NCI-H345 treated with DMSO at 0.1 percent for 48 hours (cell line): ENCODE measurements around the gene TMSB4X.
"Not testable (repeated sequence)": the region's sequence is repeated elsewhere in the genome, so short reads cannot be mapped to it uniquely, and the experiment has no call there.

ENCODE experiments used
- DNase-seq: peaks from one replicate; lab custom pipeline; 2025; ENCODE audit not compliant: unreplicated experiment; lab: John Stamatoyannopoulos, UW

TMSB4X gene

DNA sequence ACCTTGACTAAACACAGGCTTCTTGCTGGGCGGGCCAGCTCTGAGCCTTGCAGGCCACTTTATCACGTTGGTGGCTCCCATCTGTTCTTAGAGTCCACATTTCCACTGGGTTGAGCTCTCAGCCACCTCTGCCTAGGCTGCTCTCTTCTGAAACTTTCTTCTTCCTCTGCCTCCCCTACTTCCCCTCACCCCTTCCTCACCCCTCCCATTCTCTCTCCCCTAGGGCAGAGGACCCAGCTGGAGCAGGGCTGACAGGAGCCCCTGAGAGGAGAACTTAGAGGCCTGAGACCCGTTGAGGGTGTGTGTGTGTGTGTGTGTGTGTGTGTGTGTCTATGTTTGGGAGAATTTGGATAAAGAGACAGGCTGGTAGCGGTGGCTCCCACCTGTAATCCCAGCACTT is 19.9 kb upstream of the TMSB4X start:
- no peak for DNase-seq

DNA sequence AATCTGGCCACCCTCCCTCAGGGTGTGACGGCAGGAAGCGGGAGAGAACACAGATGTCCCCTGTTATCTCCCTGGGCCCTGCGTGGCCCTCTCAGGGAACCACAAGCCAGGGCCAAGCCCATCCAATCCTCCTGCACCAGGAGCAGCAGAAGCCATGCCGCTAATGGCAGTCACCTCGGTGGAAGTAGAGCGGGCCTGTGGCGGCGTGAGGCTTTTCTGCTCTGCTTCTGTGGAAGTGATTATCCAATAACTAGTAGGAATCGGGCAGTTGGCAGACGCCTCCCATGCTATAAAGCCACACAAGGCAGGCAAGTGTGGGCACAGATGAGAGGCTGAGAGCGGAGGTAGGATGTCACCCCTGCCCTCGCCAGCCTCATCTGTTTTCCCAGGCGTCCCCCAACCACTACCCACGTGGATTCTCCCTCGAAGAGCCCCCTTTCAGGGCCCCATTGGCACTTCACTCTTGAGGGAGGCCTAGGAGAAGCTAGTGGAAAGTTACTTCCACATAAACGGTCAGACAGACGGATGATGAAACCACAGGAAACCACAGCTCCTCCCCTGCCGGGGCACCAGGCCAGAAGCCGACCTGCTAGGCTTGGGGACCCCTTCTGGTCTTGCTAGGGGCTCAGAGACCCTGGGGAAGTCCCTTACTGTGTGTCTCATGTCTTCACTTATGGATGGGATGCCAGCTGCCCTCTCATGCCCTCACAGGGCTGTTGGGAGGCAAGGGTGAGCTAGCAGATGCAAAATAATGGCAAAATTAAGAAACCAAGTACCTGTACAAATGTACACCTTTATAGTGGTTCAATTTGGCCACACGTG is 18.8 kb upstream of the TMSB4X start:
- DNase-seq, result no peak

DNA sequence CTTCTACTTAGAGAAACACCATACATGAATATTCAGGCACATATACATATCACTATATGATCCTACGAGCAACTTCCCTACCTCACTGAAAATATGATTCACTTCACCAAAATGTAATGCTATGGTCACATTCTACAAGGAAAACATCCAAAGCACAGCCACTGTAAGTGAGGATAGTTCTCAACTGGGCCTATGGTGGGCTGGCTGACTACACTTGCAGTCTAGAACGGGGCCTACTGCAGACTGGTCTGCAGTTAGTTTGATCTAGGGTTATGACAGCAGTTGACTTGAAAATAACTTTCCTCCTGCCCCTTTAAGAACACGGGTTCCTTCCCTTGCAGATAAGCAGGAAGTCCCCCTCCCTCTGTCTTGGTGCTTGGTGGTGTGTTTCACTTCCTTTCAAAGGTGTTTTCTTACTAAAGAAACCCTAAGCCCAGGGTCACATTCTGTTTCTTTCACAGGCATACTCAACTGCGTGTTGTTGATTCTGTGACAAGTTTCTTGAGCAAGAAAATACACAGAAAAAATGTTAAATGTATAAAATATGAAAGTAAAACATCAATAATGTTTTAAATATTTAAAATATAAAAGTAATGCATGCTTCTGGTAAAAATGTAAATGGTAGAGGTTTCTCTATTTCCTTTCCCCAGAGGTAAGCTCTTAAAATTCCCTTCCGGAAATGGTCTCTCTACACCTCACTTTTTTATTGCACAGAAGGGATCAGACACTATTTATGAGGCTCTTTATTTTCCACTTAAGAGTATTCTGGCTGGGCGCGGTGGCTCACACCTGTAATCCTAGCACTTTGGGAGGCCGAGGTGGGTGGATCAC is 18.0 kb upstream of the TMSB4X start:
- no peak for DNase-seq

DNA sequence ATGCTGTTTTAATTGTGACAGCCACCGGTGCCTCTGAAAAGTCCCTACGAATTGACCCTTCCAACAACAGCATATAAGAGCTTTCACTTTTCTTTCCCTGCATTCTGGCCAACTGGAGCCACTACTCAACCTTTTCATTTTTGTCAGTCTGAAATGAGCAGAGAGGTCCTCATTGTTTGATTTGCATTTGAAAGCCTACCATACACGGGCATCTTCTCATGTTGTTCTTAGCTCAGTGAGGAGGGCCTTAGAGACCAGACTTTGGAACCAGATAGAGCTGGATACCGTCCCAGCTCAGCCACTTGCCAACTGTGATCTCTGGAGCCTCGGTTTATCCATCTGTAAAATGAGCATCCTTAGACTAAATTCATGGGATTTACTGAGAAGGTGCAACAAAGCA is 16.9 kb upstream of the TMSB4X start:
- no peak for DNase-seq

DNA sequence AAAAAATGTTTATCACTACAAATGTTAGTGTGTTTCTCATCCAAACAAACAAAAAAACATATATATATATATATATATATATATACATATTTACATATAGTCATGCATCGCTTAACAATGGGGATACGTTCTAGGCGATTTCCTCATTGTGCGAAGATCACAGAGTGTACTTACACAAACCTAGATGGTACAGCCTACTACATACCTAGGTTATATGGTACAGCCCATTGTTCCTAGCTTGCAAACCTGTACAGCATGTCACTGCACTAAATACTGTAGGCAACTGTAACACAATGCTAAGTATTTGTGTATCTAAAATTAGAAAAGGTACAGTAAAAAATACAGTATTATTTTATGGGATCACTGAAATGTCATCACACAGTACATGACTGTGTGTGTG is 16.4 kb upstream of the TMSB4X start:
- DNase-seq, result no peak

DNA sequence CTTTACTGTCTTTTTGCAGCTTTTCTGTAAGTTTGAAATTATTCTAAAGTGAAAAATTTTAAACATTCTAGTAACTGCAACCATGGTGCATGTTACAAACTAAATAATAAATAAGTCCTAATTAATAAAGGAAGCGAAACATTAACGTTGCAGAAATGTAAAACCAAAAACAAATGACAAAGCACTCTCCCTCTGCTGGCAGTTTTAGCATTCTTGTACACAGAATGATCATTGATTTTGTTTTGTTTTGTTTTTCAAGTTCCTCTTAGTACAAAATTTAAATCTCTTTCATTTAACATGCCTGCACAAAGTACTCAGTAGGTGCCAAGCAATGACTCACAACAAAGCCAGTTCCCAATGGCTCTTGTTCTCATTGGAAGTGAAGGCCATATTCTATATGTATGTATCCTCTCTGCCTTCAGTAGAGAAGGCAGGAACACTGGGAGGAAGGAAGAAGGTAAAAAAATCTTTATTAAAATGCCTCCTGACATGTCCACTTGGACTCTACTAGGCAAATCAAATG is 13.7 kb upstream of the TMSB4X start:
- no peak for DNase-seq

DNA sequence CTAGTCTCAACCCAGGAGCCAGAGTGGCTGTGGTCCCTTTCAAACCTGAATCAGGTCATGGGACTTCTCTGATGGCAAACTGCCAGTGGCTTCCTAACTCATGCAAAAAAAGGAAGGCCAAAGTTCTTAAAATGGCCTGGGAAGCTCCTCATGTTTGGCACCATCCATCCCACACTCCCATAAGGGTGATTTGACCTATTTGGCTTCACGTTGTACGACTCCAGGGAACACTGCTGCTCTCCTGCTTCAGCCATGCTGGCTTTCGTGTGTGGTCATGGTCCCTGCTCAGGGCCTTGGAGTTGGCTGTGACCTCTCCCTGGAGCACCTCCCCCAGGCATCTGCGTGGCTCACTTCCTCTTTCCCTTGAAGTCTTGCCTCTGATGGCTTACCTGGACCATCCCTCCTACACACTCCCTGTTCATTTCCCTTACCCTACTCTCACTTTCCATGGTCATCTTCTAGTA is 12.8 kb upstream of the TMSB4X start:
- DNase-seq, result no peak

DNA sequence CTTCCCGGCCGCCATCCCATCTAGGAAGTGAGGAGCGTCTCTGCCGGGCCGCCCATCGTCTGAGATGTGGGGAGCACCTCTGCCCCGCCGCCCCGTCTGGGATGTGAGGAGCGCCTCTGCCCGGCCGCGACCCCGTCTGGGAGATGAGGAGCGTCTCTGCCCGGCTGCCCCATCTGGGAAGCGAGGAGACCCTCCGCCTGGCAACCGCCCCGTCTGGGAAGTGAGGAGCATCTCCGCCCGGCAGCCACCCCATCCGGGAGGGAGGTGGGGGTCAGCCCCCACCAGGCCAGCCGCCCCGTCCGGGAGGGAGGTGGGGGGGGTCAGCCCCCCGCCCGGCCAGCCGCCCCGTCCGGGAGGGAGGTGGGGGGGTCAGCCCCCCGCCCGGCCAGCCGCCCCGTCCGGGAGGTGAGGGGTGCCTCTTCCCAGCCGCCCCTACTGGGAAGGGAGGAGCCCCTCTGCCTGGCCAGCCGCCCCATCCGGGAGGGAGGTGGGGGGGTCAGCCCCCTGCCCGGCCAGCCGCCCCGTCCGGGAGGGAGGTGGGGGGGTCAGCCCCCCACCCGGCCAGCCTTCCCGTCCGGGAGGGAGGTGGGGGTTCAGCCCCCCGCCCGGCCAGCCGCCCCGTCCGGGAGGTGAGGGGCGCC is 11.6 kb upstream of the TMSB4X start:
- DNase-seq, result not testable (repeated sequence)

DNA sequence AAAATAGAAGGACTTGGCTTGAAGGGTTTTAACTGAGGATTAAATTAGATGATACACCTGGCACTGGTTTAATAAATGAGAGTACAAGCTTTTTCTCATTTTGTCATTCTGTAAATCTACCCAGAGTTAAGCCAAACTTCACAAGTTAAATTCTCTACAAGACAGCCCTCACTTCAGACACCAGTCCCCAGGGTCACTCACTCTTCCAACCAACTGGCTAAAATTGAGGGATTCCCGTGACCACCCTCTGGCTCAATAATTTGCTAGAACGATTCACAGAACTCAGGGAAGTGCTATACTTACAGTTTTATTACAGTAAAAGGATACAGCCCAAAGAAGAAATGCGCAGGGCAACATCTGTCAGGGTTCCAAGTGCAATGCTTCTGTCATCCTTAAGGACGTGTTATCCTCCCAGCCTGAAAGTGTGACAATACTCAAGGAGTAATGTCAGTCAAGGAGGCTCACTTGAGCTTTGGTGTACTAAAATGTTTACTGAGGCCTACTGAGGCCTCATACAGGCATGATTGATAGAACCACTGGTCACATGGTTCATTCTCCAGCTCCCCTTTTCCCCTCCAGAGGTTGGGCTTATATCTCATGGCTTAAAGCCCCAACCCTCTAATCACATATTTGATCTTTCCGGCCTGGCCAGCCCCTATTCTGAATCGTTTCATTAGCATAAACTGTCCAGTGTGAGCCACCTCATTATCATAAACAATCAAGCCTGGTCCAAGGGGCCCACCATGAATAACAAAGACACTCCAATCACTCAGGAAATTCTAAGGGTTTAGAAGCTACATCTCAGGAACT is 9.6 kb upstream of the TMSB4X start:
- no peak for DNase-seq

DNA sequence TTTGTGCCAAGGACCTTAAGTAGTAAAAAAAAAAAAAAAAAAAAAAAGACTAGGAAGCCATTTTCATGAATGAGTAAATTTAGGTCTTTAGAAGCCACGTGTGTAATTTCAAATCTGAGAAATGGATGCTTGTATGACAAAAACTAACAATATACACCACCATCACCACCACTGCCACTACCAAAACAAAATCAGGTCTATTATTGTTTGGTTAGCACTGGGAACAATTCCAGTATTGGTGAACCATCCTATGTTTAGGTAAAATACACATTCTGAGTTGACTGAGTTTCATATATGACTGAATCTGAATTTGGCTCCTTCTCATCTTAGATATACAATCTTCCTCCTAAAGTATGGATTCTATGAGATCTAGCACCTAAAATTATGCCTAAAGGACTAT is 8.8 kb upstream of the TMSB4X start:
- DNase-seq, result no peak

DNA sequence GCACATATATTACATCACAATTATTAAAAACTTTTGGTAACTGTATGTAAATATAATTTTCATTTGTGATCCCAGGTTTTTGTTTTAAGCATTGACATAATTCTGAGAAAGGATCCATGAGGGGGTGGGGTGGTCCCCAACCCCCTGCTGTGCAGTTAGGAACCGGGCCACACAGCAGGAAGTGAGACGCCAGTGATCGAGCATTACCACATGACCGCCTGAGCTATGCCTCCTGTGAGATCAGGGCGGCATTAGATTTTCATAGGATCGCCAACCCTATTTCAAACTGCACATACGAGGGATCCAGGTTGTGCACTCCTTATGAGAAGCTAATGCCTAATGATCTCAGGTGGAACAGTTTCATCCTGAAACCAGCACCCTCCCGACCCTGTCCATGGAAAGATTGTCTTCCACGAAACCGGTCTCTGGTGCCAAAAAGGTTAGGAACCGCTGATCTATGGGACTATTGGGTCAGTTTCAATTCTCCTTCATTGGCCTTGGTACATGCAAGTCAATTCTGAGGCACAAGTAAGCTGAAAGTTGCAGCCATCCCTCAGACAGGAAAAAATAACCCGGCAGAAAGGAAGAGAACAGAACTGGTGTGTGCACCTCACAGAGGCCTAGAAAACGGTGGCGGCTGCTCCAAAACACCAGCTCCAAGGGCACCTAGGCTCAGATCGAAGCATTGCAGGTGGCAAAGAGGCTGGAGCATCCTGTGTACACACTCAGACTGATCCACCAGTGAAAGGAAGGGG is 7.0 kb upstream of the TMSB4X start:
- no peak for DNase-seq

DNA sequence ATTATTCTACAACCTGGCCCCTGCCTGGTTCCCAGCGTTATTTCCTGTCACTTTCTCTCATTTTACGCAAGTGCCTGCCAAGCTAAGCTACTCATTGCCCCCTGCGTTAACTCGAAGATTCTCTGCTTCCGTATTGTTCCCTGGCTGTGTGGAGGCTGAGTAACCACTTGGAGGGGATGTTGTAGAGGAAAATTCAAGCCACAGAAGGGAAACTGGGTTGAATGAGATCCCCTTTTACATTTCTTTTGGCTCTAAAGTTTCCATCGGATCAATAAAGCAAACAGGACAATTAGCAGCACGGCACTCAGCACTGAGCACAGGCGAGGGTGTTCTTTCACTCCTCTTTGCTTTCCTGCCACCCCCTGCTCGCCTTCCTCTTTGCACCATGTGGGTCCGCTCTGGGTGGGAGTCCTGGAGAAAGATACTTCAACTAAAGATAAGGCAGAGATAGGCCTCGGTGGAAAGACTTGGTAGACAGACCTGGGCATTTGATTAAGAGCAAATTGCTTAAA is 4.2 kb upstream of the TMSB4X start:
- DNase-seq, result peak; percentile 23

DNA sequence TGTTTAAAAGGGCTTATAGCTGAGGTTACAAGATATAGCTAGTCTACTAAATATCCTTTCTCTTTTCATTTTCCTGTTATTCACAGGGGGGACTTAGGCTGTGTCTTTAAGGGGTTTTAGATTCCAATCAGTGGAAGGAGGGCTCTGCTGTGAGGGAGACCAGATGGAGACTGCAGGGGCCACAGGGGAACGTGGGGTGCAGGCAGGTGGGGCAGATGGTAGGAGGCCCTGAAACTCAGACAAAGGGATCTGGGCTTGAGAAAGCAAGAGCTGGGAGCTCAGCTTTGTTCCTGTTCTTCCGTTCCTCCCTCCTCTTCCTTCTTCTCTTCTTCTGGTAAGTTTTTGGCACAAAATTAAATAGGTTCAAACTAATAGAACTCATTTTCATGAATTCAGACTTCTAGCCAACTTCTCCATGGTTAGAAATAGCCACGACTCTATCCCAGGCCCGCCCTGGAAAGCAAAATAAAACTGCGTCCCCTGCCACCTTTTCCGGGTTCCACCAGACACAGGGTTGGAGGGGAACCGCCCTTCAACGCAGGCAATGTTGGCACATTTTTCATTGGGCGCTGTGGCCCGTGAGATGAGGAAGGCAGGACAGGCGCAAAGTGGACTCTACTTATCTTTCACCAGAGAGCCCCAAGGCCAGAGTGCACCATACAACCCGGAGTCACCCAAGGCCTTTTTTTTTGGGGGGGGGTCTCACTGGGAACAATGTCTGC is 3.5 kb upstream of the TMSB4X start:
- DNase-seq, result no peak

DNA sequence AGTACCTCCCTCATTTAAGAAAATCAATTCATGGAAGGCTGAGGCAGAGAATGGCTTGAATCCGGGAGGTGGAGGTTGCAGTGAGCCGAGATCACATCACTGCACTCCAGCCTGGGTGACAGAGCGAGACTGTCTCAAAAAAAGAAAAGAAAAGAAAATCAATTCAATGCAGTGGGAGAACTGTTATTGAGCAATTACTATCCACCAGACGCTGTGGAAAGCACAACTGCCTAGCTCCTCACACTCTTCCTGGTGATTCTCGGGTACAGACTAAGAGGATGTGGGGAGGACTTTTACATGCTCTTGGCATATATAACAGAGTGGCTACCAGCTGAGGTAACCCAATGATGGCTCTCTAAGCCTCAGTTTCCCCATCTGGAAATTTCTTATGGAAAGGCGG is 2.7 kb upstream of the TMSB4X start:
- no peak for DNase-seq

DNA sequence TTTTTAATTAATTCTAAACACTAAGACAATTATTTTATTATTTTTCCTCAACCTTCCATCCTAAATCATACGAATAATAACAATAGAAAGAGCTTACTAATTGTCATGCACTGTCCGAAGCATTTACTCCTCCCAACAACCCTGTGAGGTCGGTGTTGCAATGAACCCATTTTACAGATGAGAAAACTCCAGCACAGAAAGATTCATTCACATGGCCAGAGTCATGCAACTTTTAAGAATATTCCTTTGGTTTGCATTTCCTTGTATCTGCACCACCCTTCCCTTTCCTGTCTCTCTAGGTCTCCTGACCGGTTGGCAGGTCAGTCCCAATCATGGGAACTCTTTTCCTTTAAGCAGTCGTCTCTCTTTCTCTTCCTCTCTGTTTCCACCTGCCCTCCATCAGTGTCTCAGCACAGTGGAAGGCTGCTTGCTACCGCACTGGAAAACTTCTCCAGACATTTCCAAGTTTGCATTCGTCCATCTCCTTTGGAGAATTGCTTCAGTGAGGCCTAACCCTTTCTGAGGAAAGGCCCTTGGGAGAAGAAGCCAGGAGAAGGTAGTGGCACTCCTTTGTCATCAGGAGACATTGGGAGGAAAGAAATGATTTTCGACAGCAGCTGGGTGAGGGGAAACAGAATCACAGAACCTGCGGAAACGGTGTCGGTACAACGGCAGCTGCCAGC is 1.9 kb upstream of the TMSB4X start:
- no peak for DNase-seq

DNA sequence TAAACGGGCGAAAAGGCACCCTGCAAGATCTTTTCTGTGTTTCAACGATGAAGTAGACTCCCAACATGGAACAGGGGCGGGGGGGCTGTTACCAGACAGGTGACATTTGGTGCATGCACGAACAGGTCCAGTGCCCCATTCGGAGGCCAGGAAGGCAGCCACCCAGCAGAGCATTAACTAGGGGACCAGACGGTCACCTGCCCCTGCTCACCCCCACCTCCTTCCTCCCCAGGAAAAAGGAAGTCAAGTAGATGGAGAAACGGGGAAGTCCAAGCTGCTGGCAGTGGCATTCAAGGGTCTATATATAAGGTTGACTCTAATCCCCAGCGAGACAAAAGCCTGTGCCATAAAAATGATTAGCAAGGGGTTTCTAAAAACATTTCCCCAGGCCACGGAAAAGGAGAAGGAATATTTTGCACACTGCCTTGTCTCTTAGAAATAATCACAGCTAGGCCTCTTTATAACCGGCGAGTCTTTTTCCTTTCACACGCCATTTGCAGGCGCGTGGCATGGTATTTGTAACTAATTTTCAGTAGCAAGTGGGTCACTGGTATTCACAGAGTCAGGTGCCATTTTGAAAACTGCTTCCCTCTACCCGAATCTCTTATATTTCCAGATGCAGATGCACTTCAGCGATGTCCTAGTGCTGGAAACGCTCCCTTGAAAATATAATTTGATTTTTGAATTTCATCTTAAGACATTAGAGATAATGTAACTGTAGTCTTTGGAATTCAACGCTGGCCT is 1.2 kb upstream of the TMSB4X start:
- no peak for DNase-seq

DNA sequence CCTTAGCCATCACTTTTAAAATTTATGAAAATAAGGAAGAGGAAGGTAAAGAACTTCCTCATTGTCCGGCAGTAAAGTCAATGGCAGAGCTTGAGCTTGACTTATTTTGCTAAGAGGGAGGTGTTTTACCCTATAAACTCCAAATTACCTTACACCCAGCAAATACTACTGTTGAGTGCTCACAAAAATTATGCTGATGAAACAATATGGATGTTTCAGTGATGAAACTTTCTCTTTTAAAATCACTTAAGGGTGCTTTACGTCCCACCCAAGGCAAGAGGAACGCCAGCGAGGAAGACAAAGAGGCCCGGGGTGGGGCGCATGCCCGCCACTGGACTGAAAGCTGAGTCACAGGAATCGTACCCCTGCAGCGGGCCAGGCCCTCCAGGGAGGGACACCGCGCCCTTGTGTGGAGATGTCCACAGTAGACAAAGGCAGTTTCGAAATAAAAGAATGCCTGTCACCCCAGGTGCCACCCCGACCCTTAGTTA is 560 bp upstream of the TMSB4X start:
- DNase-seq, result no peak

DNA sequence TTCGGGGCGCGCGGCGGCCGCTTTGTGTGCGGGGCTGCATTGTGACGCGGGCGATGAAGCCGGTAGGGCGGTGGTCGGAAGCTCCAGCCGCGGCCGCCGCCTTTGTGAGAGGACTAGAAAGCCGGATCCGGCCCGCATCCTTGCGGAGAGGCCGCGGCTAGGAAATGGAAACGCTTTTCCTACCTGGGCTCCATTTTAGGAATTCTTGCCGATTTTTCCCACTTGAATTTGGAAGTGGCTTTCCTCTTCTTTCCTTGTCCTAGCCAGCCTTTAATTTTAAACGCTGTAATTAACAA is 708 bp downstream of the TMSB4X start:
- DNase-seq, result no peak
